ENCODE measurements around the gene FN1. TPM values are rescaled to one million over a fixed set of nuclear protein-coding genes. Genes with fewer than 3 reads are reported as not detected.

Gene FN1
- total RNA-seq, 2 experiments from 2014 or later: 0.21 TPM; not detected in 1

GRCh38 chr2:215369181-215369760 lies 66.6 kb downstream of the FN1 start:
- H3K36me3 Mint-ChIP-seq (ENCODE audit: low read depth): peaks cover 17% of the 10 kb centered on the region
- H3K27me3 Mint-ChIP-seq (ENCODE audit: low read depth): no peaks in the 10 kb centered on the region
- ChIA-PET CTCF (no interaction called here), POLR2A (no interaction called here)
- no peak overlapping the region for H3K4me3 Mint-ChIP-seq
- no peaks in the 10 kb centered on the region for H3K4me1 Mint-ChIP-seq (ENCODE audit: low read depth)
- no peak for ATAC-seq
- DNase-seq: no peak
- H3K9me3 Mint-ChIP-seq (ENCODE audit: insufficient read depth): no peaks in the 10 kb centered on the region
- no peak overlapping the region for H3K27ac Mint-ChIP-seq

- DNase-seq (no peak), ATAC-seq (no peak)
- POLR2A ChIA-PET: no interaction called here
- Mint-ChIP-seq H3K27me3 (ENCODE audit: low read depth) (no peaks in the 10 kb centered on the region), H3K4me3 (no peak overlapping the region), H3K4me1 (ENCODE audit: low read depth) (no peaks in the 10 kb centered on the region), H3K36me3 (ENCODE audit: low read depth) (peaks cover 20% of the 10 kb centered on the region), H3K27ac (no peak overlapping the region), H3K9me3 (ENCODE audit: insufficient read depth) (no peaks in the 10 kb centered on the region)
- CTCF ChIA-PET: no interaction called here
Measured at GRCh38 chr2:215368493-215368809, 67.4 kb downstream of the FN1 start.

GRCh38 chr2:215367662-215368492 lies 68.0 kb downstream of the FN1 start:
- ATAC-seq (no peak), DNase-seq (no peak)
- ChIA-PET POLR2A (no interaction called here), CTCF (no interaction called here)
- Mint-ChIP-seq H3K27me3 (ENCODE audit: low read depth) (no peaks in the 10 kb centered on the region), H3K27ac (no peak overlapping the region), H3K36me3 (ENCODE audit: low read depth) (peaks cover 25% of the 10 kb centered on the region), H3K4me3 (no peak overlapping the region), H3K9me3 (ENCODE audit: insufficient read depth) (no peaks in the 10 kb centered on the region), H3K4me1 (ENCODE audit: low read depth) (no peaks in the 10 kb centered on the region)

GRCh38 chr2:215366440-215367032 lies 69.3 kb downstream of the FN1 start:
- Mint-ChIP-seq H3K36me3 (ENCODE audit: low read depth) (peaks cover 31% of the 10 kb centered on the region), H3K27ac (no peak overlapping the region), H3K4me3 (no peak overlapping the region), H3K4me1 (ENCODE audit: low read depth) (no peaks in the 10 kb centered on the region), H3K27me3 (ENCODE audit: low read depth) (no peaks in the 10 kb centered on the region), H3K9me3 (ENCODE audit: insufficient read depth) (no peaks in the 10 kb centered on the region)
- DNase-seq (no peak), ATAC-seq (no peak)
- ChIA-PET POLR2A (no interaction called here), CTCF (no interaction called here)

- DNase-seq (no peak), ATAC-seq (no peak)
- no peaks in the 10 kb centered on the region for H3K27me3 Mint-ChIP-seq (ENCODE audit: low read depth)
- no peak overlapping the region for H3K27ac Mint-ChIP-seq
- ChIA-PET CTCF (no interaction called here), POLR2A (interaction anchor here (0.6 kb wide), 1 partner anchor 364 kb away, joined by 3 read pairs; no protein-coding TSS in a partner anchor)
- no peak overlapping the region for H3K4me3 Mint-ChIP-seq
- H3K9me3 Mint-ChIP-seq (ENCODE audit: insufficient read depth): no peaks in the 10 kb centered on the region
- no peaks in the 10 kb centered on the region for H3K4me1 Mint-ChIP-seq (ENCODE audit: low read depth)
- peaks cover 31% of the 10 kb centered on the region for H3K36me3 Mint-ChIP-seq (ENCODE audit: low read depth)
Measured at GRCh38 chr2:215365184-215365658, 70.6 kb downstream of the FN1 start.

- DNase-seq (no peak), ATAC-seq (no peak)
- Mint-ChIP-seq H3K4me3 (no peak overlapping the region), H3K4me1 (ENCODE audit: low read depth) (no peaks in the 10 kb centered on the region), H3K9me3 (ENCODE audit: insufficient read depth) (no peaks in the 10 kb centered on the region), H3K27me3 (ENCODE audit: low read depth) (no peaks in the 10 kb centered on the region), H3K36me3 (ENCODE audit: low read depth) (peaks cover 31% of the 10 kb centered on the region), H3K27ac (no peak overlapping the region)
- POLR2A ChIA-PET: no interaction called here
- CTCF ChIA-PET: no interaction called here
Measured at GRCh38 chr2:215364157-215365155, 71.4 kb downstream of the FN1 start.

GRCh38 chr2:215363461-215364156 lies 72.3 kb downstream of the FN1 start:
- Mint-ChIP-seq H3K36me3 (ENCODE audit: low read depth) (peaks cover 31% of the 10 kb centered on the region), H3K4me3 (no peak overlapping the region)
- DNase-seq: no peak

GRCh38 chr2:215363039-215363438 lies 72.8 kb downstream of the FN1 start:
- ChIA-PET POLR2A (no interaction called here), CTCF (no interaction called here)
- no peaks in the 10 kb centered on the region for H3K9me3 Mint-ChIP-seq (ENCODE audit: insufficient read depth)
- no peaks in the 10 kb centered on the region for H3K4me1 Mint-ChIP-seq (ENCODE audit: low read depth)
- H3K36me3 Mint-ChIP-seq (ENCODE audit: low read depth): peaks cover 31% of the 10 kb centered on the region
- no peak overlapping the region for H3K4me3 Mint-ChIP-seq
- DNase-seq: no peak
- no peak for ATAC-seq
- H3K27me3 Mint-ChIP-seq (ENCODE audit: low read depth): no peaks in the 10 kb centered on the region
- no peak overlapping the region for H3K27ac Mint-ChIP-seq

More at GRCh38 chr2:215363461-215364156, 72.3 kb downstream of the FN1 start:
- Mint-ChIP-seq H3K27ac (no peak overlapping the region), H3K9me3 (ENCODE audit: insufficient read depth) (no peaks in the 10 kb centered on the region), H3K27me3 (ENCODE audit: low read depth) (no peaks in the 10 kb centered on the region), H3K4me1 (ENCODE audit: low read depth) (no peaks in the 10 kb centered on the region)
- POLR2A ChIA-PET: no interaction called here
- CTCF ChIA-PET: no interaction called here
- no peak for ATAC-seq

- Mint-ChIP-seq H3K27ac (no peak overlapping the region), H3K27me3 (ENCODE audit: low read depth) (no peaks in the 10 kb centered on the region), H3K4me1 (ENCODE audit: low read depth) (no peaks in the 10 kb centered on the region), H3K36me3 (ENCODE audit: low read depth) (peaks cover 30% of the 10 kb centered on the region), H3K9me3 (ENCODE audit: insufficient read depth) (no peaks in the 10 kb centered on the region), H3K4me3 (no peak overlapping the region)
- ChIA-PET POLR2A (no interaction called here), CTCF (no interaction called here)
- ATAC-seq (no peak), DNase-seq (no peak)
Measured at GRCh38 chr2:215362562-215362904, 73.3 kb downstream of the FN1 start.

GRCh38 chr2:215361876-215362561 lies 73.8 kb downstream of the FN1 start:
- no peak for DNase-seq
- H3K36me3 Mint-ChIP-seq (ENCODE audit: low read depth): peaks cover 32% of the 10 kb centered on the region
- no peak overlapping the region for H3K4me3 Mint-ChIP-seq
- H3K4me1 Mint-ChIP-seq (ENCODE audit: low read depth): no peaks in the 10 kb centered on the region
- ChIA-PET CTCF (no interaction called here), POLR2A (no interaction called here)
- H3K9me3 Mint-ChIP-seq (ENCODE audit: insufficient read depth): no peaks in the 10 kb centered on the region
- H3K27me3 Mint-ChIP-seq (ENCODE audit: low read depth): no peaks in the 10 kb centered on the region
- no peak for ATAC-seq
- no peak overlapping the region for H3K27ac Mint-ChIP-seq

All from activated CD8-positive, alpha-beta T cell treated with anti-CD3 and anti-CD28 coated beads, Interleukin-2, amount 10 ng/mL, durations not matched to agents 7 days and 5 days (primary cell).